NT2/D1 (cell line): Measurements from ENCODE around the gene LAPTM5.

Experiments used
- SUZ12 ChIP-seq: IDR thresholded peaks from 2 replicates; pipeline ENCODE4 v1.6.1; 2011; ENCODE audit not compliant: insufficient read length, insufficient read depth; ENCODE audit errors: extremely low read depth
- YY1 ChIP-seq: IDR thresholded peaks from 2 replicates; pipeline ENCODE4 v1.6.1; 2011; ENCODE audit not compliant: insufficient read length, insufficient read depth
- ZNF274 ChIP-seq: IDR thresholded peaks from 2 replicates; pipeline ENCODE4 v1.6.1; 2011; ENCODE audit warnings: mild to moderate bottlenecking, low read depth, low read length

- TF ChIP-seq SUZ12, result no peak
- TF ChIP-seq YY1, result no peak
- TF ChIP-seq ZNF274, result no peak
Measured at GRCh38 chr1:30700528-30701257, 56.9 kb downstream of the LAPTM5 start.
